Upper lobe of left lung (tissue), 4 donors: ENCODE results near the gene IFNLR1.

Experiments used
- EP300 ChIP-seq, 4 donors: sonication (generic); formaldehyde crosslinking; IDR thresholded peaks; one replicate each; pipeline ENCODE4 v1.5.1; 2017; ENCODE audit warnings: antibody characterized with exemption in 4 of 4, control low read depth in 2 of 4
- POLR2AphosphoS5 ChIP-seq, 2 donors: sonication (generic); formaldehyde crosslinking; IDR thresholded peaks; one replicate each; pipeline ENCODE4 v1.5.1; 2017; ENCODE audit warnings: antibody characterized with exemption in 2 of 2
- TF ChIP-seq, protein P1 (sequence below), 6 experiments: fragments of 450-650 bp in 4 of 6; fragments of 200-600 bp in 2 of 6; sonication (generic) in 2 of 6; IDR thresholded peaks; one replicate each; pipeline ENCODE4 v1.5.1; 2016 to 2019; ENCODE audit warnings: antibody characterized with exemption in 6 of 6

DNA sequence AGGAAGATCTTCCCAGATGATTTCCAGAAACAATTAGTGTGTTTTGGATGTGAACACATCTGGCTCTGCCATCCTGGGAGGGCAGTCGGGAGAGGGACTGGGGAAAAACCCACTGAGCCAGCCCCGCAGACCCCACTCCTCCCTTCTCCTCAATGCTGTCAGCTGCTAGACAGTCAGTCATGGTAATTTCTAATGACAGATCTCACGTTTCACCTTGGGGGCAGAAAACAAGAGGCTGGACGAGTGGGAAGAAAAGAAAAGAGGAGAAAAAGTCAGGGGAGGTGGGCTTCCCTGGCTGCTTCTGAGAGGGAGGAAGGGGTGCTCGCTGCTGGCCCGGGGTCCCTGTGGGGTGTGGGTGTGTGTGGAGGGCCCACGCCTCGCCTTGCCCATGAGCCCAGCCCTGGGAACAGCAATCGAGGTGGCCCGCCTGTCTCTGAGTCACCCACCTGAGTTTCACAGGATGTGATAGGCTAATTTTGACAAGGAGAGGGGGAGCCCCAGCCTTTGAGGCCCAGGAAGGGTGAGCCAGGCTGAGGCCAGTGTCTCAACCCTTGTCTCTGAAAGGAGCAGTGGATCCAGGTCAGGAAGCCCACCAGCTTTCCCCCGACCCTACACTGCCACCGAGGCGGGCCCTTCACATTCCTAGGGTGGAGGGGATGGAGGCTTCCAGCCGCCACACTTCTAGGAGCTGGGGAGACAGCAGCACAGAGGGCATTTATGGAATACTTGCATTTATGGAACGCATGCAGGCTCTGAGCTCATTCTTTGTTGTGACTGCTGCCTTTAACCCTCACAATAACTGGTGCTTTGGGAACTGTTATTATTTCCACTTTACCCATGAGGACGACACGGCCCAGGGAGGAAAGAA lies 49.1 kb upstream of the IFNLR1 start:
- TF ChIP-seq, protein P1, sequence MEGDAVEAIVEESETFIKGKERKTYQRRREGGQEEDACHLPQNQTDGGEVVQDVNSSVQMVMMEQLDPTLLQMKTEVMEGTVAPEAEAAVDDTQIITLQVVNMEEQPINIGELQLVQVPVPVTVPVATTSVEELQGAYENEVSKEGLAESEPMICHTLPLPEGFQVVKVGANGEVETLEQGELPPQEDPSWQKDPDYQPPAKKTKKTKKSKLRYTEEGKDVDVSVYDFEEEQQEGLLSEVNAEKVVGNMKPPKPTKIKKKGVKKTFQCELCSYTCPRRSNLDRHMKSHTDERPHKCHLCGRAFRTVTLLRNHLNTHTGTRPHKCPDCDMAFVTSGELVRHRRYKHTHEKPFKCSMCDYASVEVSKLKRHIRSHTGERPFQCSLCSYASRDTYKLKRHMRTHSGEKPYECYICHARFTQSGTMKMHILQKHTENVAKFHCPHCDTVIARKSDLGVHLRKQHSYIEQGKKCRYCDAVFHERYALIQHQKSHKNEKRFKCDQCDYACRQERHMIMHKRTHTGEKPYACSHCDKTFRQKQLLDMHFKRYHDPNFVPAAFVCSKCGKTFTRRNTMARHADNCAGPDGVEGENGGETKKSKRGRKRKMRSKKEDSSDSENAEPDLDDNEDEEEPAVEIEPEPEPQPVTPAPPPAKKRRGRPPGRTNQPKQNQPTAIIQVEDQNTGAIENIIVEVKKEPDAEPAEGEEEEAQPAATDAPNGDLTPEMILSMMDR (IDR thresholded peaks at IDR 0.05): no peak
- TF ChIP-seq POLR2AphosphoS5 (IDR thresholded peaks at IDR 0.05): no peak
- no peak for TF ChIP-seq EP300 (IDR thresholded peaks at IDR 0.05)
